Measurements from ENCODE around the gene BACH2.
A peak's percentile ranks its signal among the peaks of the same experiment; 100 is the strongest.

BACH2 gene

DNA sequence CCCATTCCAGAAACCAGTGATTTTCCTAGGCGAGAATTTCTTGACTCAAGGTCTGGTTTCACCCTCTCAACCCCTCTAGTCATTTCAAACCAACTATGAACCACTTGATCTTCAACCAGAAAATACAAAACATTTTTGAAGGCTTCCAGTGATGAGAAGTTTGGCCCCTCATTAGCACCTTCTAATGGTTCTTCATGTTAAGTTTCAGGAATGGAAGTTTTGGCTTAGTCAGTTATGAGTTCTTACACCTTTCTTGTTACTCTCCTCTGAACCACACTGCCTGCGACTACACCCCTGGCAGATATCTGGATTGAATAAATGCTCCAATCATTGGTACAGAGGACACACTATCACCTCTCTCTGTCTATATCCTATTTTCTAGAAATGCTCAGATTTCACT lies 335.2 kb downstream of the BACH2 start:
- no peak overlapping the region for H3K4me3 ChIP-seq (ENCODE audit: low read depth, low read length)
- in situ Hi-C loops (cut with HindIII; ENCODE audit: low sequenced_read_pairs), result no loop called here
- TF ChIP-seq, protein P1, sequence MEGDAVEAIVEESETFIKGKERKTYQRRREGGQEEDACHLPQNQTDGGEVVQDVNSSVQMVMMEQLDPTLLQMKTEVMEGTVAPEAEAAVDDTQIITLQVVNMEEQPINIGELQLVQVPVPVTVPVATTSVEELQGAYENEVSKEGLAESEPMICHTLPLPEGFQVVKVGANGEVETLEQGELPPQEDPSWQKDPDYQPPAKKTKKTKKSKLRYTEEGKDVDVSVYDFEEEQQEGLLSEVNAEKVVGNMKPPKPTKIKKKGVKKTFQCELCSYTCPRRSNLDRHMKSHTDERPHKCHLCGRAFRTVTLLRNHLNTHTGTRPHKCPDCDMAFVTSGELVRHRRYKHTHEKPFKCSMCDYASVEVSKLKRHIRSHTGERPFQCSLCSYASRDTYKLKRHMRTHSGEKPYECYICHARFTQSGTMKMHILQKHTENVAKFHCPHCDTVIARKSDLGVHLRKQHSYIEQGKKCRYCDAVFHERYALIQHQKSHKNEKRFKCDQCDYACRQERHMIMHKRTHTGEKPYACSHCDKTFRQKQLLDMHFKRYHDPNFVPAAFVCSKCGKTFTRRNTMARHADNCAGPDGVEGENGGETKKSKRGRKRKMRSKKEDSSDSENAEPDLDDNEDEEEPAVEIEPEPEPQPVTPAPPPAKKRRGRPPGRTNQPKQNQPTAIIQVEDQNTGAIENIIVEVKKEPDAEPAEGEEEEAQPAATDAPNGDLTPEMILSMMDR (IDR thresholded peaks at IDR 0.05; ENCODE audit: low read depth, low read length), result no peak
- no peak for DNase-seq (ENCODE audit: low read depth, low spot score)

DNA sequence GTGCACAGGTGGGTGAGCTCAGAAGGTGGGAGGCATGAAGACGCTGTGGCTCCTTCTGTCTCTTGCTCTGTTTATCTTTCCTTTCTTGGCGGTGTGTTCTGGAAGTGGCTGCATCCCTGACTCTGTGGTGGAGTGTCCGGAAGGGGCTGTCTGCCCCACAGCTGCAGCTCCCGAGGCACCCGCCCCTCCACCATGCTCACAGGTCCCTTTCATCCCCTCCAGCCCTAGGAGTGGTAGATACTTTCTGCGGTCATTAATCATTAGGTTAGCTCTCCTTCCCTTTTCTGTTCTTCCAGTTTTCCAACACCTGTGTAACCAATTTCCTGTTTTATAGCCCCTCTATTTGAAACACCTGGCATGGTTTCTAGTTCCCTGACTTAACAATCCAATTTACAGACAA lies 336.8 kb downstream of the BACH2 start:
- in situ Hi-C loops (cut with HindIII; ENCODE audit: low sequenced_read_pairs), result no loop called here
- H3K4me3 ChIP-seq (ENCODE audit: low read depth, low read length), result no peak overlapping the region
- DNase-seq (ENCODE audit: low read depth, low spot score), result no peak
- TF ChIP-seq, protein P1 (IDR thresholded peaks at IDR 0.05; ENCODE audit: low read depth, low read length), result no peak

DNA sequence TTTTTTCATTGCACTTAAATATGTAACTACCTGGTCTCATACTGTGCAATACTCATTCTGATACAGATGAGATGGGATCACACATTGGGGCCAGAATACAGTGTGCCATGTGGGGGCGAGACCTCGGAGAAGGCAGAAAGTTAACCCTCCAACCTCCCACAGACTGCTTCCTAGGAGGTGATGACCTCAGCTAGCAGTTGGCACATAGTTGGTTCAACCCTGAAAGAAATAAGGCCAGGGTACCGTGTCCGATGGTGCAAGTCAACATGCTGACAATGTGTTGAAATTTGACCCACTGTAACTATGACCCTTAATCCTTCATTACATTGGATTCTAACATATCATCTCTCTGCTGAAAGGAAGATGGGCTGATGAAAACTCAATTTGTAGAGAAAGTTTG lies 340.5 kb downstream of the BACH2 start:
- no peak overlapping the region for H3K4me3 ChIP-seq (ENCODE audit: low read depth, low read length)
- DNase-seq (ENCODE audit: low read depth, low spot score), result no peak
- in situ Hi-C loops (cut with HindIII; ENCODE audit: low sequenced_read_pairs), result no loop called here
- TF ChIP-seq, protein P1 (IDR thresholded peaks at IDR 0.05; ENCODE audit: low read depth, low read length), result no peak

DNA sequence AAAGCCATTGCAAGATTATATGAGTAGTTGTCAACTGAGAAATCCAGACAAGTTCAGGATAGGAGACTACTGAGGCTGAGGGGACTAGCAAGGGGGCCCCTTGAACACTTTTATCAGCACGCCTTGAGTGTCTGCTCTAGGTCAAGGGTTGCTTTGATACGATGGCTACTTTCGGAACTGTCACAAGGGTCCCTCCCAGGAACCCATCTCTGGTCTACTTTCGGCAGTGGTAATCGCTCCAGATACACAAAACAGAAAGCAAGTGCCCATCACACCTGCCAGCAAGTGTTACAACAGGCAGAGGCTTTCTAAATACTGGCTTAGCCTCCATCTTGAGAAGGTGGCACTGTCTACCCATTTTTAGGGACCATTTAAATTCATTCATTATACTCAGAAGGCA lies 341.3 kb downstream of the BACH2 start:
- TF ChIP-seq, protein P1 (IDR thresholded peaks at IDR 0.05; ENCODE audit: low read depth, low read length), result no peak
- no peak overlapping the region for H3K4me3 ChIP-seq (ENCODE audit: low read depth, low read length)
- DNase-seq (ENCODE audit: low read depth, low spot score), result no peak
- in situ Hi-C loops (cut with HindIII; ENCODE audit: low sequenced_read_pairs), result no loop called here

DNA sequence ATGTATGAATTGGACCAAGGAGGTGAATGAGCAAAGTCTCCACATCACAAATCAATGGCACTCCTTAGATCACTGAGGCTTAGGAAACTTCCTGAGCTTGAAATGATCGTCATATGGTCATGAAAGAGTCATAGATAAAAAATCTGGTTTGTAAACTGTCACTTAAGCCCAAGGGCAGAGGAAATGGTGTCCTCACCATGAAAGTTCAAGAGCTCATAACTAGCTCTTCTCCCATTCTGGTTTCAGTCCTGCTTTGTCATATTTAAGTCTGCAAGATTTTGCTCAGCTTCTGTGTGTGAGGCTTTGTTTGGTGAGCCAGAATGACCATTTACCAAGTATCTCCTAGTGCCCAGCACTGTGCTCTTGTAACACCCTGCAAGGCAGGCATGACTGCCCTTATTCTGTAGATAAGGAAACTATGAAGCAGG lies 341.9 kb downstream of the BACH2 start:
- H3K4me3 ChIP-seq (ENCODE audit: low read depth, low read length), result no peak overlapping the region
- TF ChIP-seq, protein P1 (IDR thresholded peaks at IDR 0.05; ENCODE audit: low read depth, low read length), result no peak
- in situ Hi-C loops (cut with HindIII; ENCODE audit: low sequenced_read_pairs), result no loop called here
- no peak for DNase-seq (ENCODE audit: low read depth, low spot score)

- peak; percentile 90 for DNase-seq (ENCODE audit: low read depth, low spot score)
- H3K4me3 ChIP-seq (ENCODE audit: low read depth, low read length), result no peak overlapping the region
- in situ Hi-C loops (cut with HindIII; ENCODE audit: low sequenced_read_pairs), result no loop called here
- TF ChIP-seq, protein P1 (IDR thresholded peaks at IDR 0.05; ENCODE audit: low read depth, low read length), result no peak
Observed at GRCh38 chr6:89952686-89953085, 344.0 kb downstream of the BACH2 start.

- no peak for DNase-seq (ENCODE audit: low read depth, low spot score)
- in situ Hi-C loops (cut with HindIII; ENCODE audit: low sequenced_read_pairs), result no loop called here
Observed at GRCh38 chr6:89952105-89952671, 344.5 kb downstream of the BACH2 start.

More at GRCh38 chr6:89952105-89952671, 344.5 kb downstream of the BACH2 start:
- TF ChIP-seq, protein P1 (IDR thresholded peaks at IDR 0.05; ENCODE audit: low read depth, low read length), result no peak
- H3K4me3 ChIP-seq (ENCODE audit: low read depth, low read length), result no peak overlapping the region
